NCI-H2081 treated with DMSO at 0.1 percent for 48 hours (cell line): Measurements from ENCODE around the gene PRTFDC1.
"Not testable (repeated sequence)": the region's sequence is repeated elsewhere in the genome, so short reads cannot be mapped to it uniquely, and the experiment has no call there.

Experiments
- DNase-seq: peaks from one replicate; lab custom pipeline; 2025; lab: John Stamatoyannopoulos, UW

The PRTFDC1 gene

DNA sequence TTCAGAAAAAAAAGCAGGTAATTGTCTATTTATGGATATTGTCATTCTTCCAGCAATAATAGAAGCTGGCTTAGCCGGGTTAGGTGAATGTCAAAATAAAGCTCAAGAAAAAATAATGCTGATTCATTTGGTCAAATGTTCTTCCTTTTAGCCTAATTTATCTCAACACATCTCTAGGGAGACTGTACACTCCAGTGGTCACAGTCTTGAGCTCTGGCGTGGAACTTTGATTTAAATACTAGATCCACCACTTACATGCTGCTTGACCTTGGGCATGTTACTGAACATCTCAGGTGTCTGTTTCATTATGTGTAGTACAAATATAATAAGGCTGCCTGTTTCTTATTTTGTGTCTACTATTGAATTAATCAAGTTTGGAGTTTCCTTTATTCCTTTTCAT lies 22.0 kb downstream of the PRTFDC1 start:
- DNase-seq: no peak

DNA sequence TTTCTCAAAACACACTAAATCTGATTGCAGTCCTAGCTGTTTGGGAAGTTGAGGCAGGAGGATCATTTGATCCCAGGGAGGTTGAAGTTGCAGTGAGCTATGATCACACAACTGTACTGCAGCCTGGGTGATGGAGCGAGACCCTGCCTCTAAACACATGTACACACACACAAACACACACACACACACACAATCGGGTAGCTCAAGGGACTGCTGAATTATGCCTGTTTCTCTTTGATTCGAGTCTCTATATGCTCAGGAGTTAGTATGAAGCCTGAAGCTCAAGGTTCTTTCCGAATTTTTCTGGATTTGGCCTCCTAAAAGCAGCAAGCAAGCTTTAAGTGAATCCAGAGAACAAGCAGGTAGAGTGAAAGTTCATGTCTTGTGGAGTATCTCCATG lies 22.5 kb downstream of the PRTFDC1 start:
- no peak for DNase-seq

DNA sequence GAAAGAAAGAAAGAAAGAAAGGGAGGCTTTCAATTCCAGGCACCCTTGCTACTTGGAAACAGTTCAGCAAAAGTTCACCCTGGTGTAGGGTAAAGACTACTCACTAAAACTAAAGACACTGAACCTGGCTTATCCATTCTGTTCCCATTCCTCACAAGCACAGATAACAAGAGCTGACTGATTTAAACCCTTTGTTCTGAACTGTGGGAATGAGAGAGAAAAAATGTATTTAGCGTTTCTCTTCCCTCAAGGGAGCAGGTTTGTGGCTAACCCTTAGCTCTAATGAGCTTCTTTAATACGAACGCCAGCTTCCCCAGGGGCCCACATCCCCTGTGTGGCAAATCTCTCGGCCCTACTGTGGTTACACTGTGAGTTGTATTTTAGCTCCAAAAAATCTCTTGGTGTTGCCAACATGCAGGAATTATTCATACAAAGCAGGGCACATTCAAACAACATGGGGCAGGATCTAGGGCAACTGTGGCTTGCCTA lies 23.3 kb downstream of the PRTFDC1 start:
- no peak for DNase-seq

DNA sequence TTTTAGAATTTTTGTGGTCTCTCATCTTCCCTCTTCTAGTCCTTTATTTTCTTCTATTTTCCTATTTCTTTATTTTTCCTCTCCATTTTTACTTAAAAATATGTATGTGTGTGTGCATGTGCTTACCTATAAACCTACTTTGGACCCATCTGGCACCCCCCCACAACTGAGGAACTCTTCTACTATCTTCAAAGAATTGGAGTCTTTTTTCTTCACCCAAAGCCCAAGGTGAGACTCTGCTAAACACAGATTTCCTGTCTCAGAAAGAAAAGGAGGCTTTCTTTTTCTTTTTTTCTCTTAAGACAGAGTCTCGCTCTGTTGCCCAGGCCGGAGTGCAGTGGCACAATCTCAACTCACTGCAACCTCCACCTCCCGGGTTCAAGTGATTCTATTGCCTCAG lies 24.2 kb downstream of the PRTFDC1 start:
- no peak for DNase-seq

DNA sequence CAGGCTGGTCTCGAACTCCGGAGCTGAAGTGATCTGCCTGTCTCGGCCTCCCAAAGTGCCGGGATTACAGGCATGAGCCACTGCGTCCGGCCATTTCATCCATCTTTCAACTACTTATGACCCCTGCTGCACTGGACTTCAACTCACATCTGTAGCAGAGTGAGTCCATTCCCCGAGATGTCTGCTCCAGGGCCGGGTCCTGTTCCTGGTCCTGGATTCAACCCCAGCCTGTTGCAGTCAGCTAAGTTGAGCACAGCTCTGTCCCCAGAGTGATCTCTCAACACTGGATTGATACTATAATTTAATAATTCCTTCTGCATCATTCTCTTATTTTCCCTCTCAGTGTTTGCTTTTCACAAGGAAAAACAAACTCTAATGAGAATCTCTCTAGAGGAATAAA lies 25.8 kb downstream of the PRTFDC1 start:
- no peak for DNase-seq

DNA sequence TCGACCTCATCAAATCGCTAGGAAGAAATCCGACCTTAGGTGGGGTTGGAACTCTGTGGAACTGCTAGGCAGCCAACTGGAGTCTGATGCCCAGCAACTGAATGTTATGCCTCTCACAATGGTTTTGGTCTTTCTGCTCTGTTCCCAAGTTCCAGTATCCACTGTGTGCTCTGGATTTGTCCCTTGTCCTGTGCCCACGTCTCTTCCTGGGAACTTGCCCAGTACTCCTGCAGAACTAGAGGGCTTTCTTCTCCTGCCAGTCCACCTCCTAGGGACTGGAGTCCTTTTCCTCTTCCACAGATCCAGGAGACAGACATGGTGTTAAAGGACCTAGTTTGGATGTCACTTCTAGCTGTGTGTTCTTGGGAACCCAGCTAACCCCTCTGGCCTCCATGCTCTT lies 26.6 kb downstream of the PRTFDC1 start:
- DNase-seq: no peak

DNA sequence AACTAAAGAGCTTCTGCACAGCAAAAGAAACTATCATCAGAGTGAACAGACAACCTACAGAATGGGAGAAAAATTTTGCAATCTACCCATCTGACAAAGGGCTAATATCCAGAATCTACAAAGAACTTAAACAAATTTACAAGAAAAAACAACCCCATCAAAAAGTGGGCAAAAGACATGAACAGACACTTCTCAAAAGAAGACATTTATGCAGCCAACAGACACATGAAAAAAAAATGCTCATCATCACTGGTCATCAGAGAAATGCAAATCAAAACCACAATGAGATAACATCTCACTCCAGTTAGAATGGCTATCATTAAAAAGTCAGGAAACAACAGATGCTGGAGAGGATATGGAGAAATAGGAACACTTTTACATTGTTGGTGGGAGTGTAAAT lies 27.9 kb downstream of the PRTFDC1 start:
- DNase-seq: not testable (repeated sequence)

DNA sequence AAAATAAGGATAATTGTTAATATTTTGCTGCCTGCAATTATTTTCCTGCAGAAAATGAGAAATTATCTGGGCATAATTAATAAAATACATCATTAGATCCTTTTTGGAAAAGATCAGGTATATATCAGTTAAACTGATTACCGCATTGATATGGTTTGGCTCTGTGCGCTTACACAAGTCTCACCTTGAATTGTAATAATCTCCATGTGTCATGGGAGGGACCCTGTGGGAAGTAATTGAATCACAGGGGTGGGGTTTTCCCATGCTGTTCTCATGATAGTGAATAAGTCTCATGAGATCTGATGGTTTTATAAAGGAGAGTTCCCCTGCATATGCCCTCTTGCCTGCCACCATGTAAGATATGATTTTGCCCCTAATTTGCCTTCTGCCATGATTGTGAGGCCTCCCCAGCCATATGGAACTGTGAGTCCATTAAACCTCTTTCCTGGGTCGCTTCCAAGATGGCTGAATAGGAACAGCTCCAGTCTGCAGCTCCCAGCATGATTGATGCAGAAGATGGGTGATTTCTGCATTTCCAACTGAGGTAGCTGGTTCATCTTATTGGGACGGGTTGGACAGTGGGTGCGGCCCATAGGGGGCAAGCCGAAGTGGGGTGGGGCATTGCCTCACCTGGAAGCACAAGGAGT lies 30.1 kb downstream of the PRTFDC1 start:
- DNase-seq: not testable (repeated sequence)

DNA sequence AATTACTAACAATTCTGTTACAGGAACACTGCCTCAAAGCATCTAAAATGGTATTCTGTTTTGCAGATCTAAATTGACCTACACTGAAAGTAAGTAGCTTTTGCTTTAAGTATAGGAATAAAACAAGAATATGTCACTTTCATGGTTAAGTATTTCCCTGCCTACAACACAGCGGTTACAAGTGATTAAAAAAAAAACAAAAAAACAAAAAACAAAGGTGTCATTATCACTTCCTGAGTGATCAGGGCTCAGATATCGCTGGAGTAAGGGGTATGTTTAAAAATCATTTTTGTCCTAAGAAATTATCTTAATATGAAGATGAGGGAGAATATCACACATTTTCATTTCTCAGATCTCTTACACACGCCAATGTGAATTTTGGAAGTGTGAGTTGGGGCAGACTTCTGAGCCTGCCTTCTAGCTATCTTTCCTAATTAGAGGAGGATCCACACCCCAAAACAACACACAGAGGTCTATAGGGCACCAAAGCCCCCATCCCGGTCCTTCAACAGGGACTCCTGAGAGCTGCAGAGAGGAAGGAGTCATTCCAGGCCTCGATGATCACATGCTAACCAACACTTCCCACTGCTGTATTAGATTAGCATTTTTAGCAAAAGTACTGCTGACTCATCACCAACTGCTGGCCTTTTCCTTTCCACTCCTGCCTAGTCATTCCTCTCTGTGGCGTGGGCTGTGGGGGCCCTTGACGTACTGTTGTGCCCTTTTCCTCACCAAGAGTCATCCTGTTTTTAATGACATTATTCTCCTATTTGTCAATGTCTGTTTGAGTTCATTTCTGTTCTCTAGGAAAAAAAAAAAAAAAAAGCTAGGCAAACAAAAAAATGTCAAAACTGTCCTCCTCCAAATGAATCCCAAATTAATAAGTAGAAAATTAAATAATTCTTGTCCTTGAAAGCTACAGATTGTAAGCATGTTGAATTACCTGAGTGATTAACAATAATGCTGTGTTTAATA lies 31.2 kb downstream of the PRTFDC1 start:
- DNase-seq: no peak

DNA sequence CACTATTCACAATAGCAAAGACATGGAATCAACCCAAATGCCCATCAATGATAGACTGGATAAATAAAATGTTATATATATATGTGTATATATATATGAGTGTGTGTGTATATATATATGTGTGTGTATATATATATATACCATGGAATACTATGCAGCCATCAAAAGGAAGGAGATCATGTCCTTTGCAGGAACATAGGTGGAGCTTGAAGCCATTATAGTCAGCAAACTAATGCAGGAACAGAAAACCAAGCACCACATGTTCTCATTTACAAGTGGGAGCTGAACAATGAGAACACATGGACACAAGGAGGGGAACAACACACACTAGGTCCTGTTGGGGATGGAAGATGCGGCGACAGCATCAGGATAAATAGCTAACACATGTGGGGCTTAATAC lies 32.2 kb downstream of the PRTFDC1 start:
- DNase-seq: not testable (repeated sequence)

DNA sequence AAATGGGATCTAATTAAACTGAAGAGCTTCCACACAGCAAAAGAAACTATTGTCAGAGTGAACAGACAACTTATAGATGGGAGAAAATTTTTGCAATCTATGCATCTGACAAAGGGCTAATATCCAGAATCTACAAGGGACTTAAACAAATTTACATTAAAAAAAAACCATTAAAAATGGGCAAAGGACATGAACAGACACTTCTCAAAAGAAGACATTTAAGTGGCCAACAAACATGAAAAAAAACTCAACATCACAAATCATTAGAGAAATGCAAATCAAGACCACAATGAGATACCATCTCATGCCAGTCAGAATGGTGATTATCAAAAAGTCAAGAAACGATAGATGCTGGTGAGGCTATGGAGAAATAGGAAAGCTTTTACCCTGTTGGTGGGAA lies 32.8 kb downstream of the PRTFDC1 start:
- DNase-seq: not testable (repeated sequence)

DNA sequence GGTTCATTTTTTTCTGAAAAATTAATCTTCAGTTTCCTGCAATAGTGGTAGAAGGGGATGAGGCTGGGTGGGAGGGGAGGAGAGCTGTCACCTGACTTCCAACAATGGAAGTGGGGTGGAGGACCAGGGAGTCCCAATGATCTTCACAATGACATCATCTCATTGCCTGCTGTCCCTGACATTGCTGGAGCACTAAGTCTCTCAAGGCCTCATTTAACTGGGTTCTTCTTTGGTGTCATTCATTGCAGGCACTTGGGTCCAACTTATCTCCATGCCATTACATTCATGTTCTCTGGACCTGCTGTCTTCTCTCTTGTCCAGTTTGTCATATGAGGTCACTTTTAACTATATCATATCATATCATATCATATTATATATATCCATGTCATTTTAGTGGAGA lies 34.4 kb downstream of the PRTFDC1 start:
- no peak for DNase-seq

DNA sequence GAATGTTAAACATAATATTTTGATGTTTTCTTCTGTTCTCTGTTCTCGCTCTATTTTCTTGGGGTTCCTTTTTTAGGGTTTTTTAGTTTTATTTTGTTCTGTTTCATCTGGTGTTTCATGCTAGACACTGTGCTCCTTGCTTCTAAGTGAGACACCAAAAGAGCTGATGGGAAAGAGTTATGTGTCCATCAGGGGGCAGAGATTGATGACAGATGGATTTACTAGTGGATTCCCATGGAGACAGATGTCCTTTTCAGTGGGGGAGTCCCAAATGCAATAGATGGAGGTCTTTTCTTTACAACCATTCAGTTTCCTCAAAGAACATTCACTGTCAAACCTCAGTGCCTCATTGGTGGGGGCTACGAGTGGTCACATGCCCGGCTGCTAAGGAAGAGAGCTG lies 34.9 kb downstream of the PRTFDC1 start:
- no peak for DNase-seq

DNA sequence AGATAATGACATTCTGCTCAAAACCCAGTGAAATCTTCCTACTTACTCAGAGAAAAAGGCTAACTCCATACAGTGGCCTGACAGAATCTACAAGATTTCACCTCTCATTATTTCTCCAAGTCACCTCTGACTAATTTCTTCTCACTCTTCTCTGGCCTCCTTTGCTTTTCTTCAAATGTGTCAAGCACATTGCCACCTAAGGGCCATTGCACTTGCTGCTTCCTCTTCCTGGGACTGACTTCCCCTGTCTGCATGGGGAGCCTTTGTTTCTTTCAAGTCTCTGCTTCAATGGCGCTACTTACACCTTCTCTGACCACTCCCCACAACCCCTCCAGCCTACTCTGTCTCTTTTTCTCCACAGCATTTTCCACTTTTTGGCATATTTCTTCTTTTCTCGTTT lies 36.0 kb downstream of the PRTFDC1 start:
- no peak for DNase-seq

DNA sequence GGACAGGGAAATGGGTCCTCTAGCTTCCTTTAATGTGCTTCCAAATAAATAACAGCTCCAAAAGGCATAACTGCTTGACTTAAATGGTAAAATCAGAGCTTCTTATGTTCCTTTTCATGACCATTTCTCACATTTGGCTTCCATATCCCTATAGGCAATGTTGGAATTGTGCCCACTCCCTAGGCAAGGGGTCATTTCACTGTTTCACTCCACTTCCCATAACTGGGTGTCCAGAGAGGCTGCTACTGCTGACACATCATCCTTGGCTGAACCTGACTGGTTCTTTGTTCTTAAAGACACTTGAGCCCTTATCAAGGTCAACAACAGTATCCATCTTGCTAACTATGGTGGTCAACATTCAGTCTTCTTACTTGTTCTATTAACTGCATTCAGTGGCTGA lies 37.1 kb downstream of the PRTFDC1 start:
- no peak for DNase-seq

DNA sequence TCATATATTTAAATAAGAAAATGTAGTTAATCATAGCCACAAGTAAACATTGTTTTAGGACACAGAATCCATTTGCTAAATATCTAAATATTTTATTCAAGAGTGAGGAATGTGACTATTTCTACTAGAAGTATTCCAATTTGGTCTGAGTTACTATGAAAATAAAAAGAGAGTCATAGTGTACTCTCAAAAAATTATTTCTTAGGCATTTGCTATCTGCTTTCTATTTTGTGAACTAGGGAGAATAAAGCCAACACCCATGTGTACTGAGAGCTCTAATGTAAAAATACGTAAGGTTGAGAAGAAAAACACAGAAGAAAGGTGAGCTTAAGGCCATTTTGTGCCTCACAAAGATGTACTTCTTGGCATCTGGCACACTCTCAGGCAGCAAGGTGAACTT lies 38.3 kb downstream of the PRTFDC1 start:
- no peak for DNase-seq

DNA sequence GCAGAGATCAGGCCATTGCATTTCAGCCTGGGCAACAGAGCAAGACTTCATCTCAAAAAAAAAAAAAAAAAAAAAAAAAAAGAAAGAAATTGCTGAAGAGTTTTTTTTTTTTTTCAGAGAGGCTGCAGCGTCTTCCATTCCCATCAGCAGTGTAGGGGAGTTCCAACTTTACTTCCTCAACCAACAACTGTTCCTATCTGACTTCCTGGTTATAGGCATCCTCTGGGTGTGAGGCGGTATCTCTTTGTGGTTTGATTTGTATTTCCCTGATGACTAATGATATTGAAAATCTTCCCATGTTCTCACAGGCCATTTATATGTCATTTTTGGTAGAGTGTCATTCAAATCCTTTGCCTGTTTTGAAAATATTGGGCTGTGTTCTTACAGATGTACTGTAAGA lies 40.2 kb downstream of the PRTFDC1 start:
- no peak for DNase-seq

DNA sequence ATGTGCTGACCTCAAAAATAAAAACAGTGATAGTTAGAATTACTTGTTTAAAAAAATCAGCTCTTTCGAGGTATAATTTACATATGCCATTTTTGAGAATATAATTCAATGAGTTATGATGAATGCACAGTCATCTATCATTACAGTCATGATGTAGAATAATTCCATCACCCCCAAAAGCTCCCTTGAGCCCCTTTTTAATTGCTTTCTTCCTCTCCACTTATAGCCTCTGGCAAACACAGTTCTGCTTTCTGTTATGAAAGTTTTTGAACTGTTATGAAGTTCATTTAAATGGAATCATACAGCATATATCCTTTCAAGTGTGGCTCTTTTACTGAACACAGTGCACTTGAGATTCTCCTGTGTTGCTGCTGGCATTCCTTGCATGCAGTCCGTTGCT lies 41.4 kb downstream of the PRTFDC1 start:
- no peak for DNase-seq

DNA sequence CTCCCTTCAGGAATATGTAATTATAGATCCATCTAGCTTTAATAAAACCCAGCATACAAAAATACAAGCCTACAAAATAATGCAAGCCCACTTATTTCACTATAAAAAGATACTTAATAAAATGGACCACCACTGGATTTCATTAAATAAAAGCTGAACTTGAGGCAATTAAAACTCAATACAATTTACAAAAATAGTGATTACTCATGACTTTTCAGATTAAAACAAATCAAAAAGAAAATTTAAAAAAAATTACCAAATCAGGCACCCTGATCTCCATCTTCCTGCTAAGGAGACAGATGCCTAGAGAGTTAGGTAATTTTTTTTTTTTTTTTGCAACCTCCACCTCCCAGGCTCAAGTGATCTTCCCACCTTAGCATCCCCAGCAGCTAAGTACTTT lies 41.8 kb downstream of the PRTFDC1 start:
- DNase-seq: no peak

DNA sequence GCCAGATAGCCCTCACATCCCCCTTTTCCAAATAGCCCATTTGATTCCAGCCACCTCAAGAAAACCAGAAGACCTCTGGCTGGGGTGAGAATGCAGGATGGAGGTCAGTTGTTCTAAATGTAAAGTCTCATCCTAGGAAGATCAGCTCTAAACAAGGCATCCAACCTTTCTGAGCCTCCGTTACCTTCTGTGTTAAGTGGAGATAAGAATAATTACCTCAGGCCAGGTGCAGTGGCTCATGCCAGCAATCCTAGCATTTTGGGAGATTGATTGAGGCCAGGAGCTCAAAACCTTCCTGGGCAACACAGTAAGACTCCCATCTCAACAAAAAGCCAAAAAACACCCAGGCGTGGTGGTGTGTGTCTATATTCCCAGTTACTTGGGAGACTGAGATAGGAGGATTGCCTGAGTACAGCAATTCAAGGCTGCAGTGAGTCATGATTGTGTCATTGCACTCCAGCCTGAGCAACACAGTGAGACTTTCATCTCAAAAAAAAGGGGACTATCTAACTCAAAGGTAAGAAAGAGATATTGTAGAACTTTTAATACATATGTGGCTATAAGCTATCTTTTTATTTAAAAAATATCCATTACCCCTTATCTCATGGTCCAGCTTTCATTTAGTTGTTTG lies 43.5 kb downstream of the PRTFDC1 start:
- DNase-seq: no peak

DNA sequence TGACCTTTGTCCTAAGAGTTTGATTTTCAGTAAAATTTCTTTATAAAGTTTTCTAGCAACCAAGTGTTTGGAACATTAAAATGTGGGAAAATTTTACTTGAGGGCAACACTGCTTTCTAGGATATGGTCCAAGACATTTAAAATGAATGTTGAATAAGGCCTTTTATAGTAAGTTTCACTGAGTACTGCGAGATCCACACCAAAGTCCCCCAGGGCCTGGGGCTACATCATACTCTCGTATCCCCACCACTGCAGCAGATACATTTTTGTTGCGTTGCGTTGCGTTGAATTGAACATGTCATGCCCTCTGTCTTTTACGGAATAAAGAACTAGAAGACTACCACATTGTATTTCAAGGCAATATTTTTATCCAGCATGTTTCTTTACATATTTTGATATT lies 44.5 kb downstream of the PRTFDC1 start:
- DNase-seq: no peak

DNA sequence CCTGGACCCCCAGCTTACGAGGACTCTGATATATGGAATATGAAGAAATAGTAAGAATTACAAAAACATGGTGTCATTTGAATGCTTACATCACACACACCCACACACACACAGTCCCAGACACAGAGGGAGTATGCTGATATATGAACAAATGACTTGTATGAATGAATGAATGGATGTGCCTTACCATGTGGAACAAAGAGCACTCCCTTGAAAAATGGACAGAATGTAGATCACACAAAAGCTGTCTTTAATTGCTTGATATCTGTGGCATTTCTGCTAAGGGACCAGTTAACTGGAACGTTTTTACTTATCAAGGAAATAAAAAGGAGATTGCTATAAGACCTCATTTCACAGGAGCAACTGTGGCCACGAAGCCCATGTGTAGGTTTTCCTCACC lies 46.0 kb downstream of the PRTFDC1 start:
- no peak for DNase-seq

DNA sequence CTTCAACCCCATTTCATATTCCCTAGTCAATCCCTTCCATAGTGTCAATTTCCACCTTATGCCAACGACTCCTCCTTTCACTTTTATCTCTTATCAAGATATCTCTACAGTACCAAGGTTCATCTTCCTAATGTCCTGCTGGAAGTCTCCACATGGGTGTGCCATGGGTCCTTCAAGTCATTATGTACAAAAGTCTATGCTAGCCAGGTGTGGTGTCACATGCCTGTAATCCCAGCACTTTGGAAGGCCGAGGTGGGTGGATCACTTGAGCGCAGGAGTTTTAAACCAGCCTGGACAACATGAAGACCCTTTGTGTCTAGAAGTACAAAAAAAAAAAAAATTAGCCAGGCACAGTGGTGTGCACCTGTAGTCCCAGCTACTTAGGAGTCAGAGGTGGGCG lies 47.6 kb downstream of the PRTFDC1 start:
- no peak for DNase-seq
